Activated CD4-positive, CD25-positive, alpha-beta regulatory T cell treated with anti-CD3 and anti-CD28 coated beads, Interleukin-2, amount 50 U/mL, for 24 hours (primary cell): Measurements from ENCODE around the gene ZC3H8.

Experiments
- ATAC-seq, 2 donors: fragments of 150-1000 bp; cut with Tn5 transposase; one replicate each; pipeline ENCODE4 v1.10.0; 2021; ENCODE audit warnings: mild to moderate bottlenecking in 1 of 2, moderate library complexity in 1 of 2

ZC3H8 gene

GRCh38 chr2:112162956-112163355, 91.9 kb downstream of the ZC3H8 start:
- no peak for ATAC-seq

- no peak for ATAC-seq
Observed at GRCh38 chr2:112162341-112162740, 92.5 kb downstream of the ZC3H8 start.
